Caco-2 (cell line): ENCODE results near the gene MRPS10. TPM values are rescaled to one million over a fixed set of nuclear protein-coding genes. Genes with fewer than 3 reads are reported as not detected.
"Not testable (repeated sequence)": the region's sequence is repeated elsewhere in the genome, so short reads cannot be mapped to it uniquely, and the experiment has no call there.

ENCODE experiments used
- BruUV-seq: library from RNA; stranded (reverse); fragments of 400-500 nt; replicated peaks from 2 replicates; lab custom pipeline; 2021; lab: Mats Ljungman, UMichigan
- CTCF ChIA-PET: fragments of 300-600 bp; sonication (Branson Sonifier 250); formaldehyde crosslinking; loops from one replicate; lab custom pipeline; 2022; ENCODE audit warnings: antibody characterized with exemption; lab: Charles Lee
- POLR2A ChIA-PET: fragments of 300-600 bp; sonication (Branson Sonifier 250); formaldehyde crosslinking; loops from one replicate; lab custom pipeline; 2022; ENCODE audit warnings: antibody characterized with exemption; lab: Charles Lee
- DNase-seq, 2 experiments: peaks; one replicate each; pipeline versions ENCODE4 v3.0.0 to v3.0.0-alpha.2; 2020 to 2022
- H3K27me3 ChIP-seq: replicated peaks from 2 replicates; pipeline ENCODE4 v1.6.0; 2011; ENCODE audit warnings: low read length; ENCODE audit not compliant: control insufficient read depth, insufficient read depth
- H3K36me3 ChIP-seq: 2 replicates; pipeline ENCODE4 v1.5.1; 2011; ENCODE audit warnings: low read length; ENCODE audit not compliant: control insufficient read depth, insufficient read depth
- H3K4me1 ChIP-seq: fragments of 250-450 bp; sonication (Bioruptor Pico); 2 replicates; pipeline ENCODE4 v1.5.1; 2020; ENCODE audit warnings: mild to moderate bottlenecking
- H3K4me3 ChIP-seq: 2 replicates; pipeline ENCODE4 v1.5.1; 2011; ENCODE audit warnings: low read depth, mild to moderate bottlenecking, control low read depth, low read length
- H3K9me3 ChIP-seq: fragments of 250-450 bp; sonication (Bioruptor Pico); 2 replicates; pipeline ENCODE4 v1.5.1; 2020; ENCODE audit warnings: mild to moderate bottlenecking, moderate library complexity
- H3K27ac Mint-ChIP-seq: one replicate; pipeline ENCODE4 v1.8.0; 2022; ENCODE audit warnings: mixed read lengths; ENCODE audit not compliant: unreplicated experiment
- H3K27me3 Mint-ChIP-seq: one replicate; pipeline ENCODE4 v1.8.0; 2022; ENCODE audit warnings: mixed read lengths; ENCODE audit not compliant: insufficient read depth, unreplicated experiment
- H3K36me3 Mint-ChIP-seq: one replicate; pipeline ENCODE4 v1.8.0; 2022; ENCODE audit warnings: mild to moderate bottlenecking, mixed read lengths; ENCODE audit not compliant: insufficient read depth, unreplicated experiment
- H3K4me1 Mint-ChIP-seq: one replicate; pipeline ENCODE4 v1.8.0; 2022; ENCODE audit warnings: low read depth, mixed read lengths; ENCODE audit not compliant: unreplicated experiment
- H3K4me3 Mint-ChIP-seq: one replicate; pipeline ENCODE4 v1.8.0; 2022; ENCODE audit warnings: mild to moderate bottlenecking, moderate library complexity, mixed read lengths; ENCODE audit not compliant: unreplicated experiment
- H3K9me3 Mint-ChIP-seq: one replicate; pipeline ENCODE4 v1.8.0; 2022; ENCODE audit warnings: mixed read lengths; ENCODE audit not compliant: unreplicated experiment
- intact Hi-C: fragments of 100-400 bp; cut with micrococcal nuclease; formaldehyde crosslinking; loops from one replicate; pipeline ENCODE4 v1.10.0; 2022; ENCODE audit not compliant: unreplicated experiment
- total RNA-seq: library from RNA; stranded (reverse); gene quantifications from 2 replicates; pipeline ENCODE4 v1.2.3, GENCODE V29; 2022
- TF ChIP-seq, protein P1 (sequence below), 2 experiments: fragments of 200-600 bp in 1 of 2; IDR thresholded peaks; 1 replicate in 1 of 2; 2 replicates in 1 of 2; pipeline versions ENCODE4 v1.5.1 to v1.8.0; 2011 to 2022; ENCODE audit warnings: antibody characterized with exemption in 1 of 2, control low read depth in 1 of 2, inconsistent platforms in 1 of 2, low read depth in 1 of 2, low read length in 1 of 2, mild to moderate bottlenecking in 1 of 2, moderate library complexity in 1 of 2; ENCODE audit not compliant: insufficient read depth in 1 of 2, severe bottlenecking in 1 of 2, unreplicated experiment in 1 of 2

The MRPS10 gene
- total RNA-seq, 1 experiment from 2014 or later, result 38.6 TPM

- CTCF ChIA-PET, result no interaction called here
- no peak for DNase-seq
- Mint-ChIP-seq H3K4me3 (no peak overlapping the region), H3K4me1 (peaks cover 16% of the 10 kb centered on the region), H3K27ac (no peak overlapping the region), H3K27me3 (no peaks in the 10 kb centered on the region), H3K36me3 (peaks cover 20% of the 10 kb centered on the region), H3K9me3 (peaks cover 6% of the 10 kb centered on the region)
- H3K27me3 ChIP-seq, result no peaks in the 10 kb centered on the region
- peaks cover 2% of the 10 kb centered on the region; the same call in 1 of the 2 replicates for H3K36me3 ChIP-seq
- POLR2A ChIA-PET, result interaction anchor here (0.6 to 0.7 kb wide), 2 partner anchors 62 to 418 kb away, joined by 3 to 6 read pairs; partner anchors contain the start of genes C6orf132 and TOMM6
- TF ChIP-seq, protein P1, sequence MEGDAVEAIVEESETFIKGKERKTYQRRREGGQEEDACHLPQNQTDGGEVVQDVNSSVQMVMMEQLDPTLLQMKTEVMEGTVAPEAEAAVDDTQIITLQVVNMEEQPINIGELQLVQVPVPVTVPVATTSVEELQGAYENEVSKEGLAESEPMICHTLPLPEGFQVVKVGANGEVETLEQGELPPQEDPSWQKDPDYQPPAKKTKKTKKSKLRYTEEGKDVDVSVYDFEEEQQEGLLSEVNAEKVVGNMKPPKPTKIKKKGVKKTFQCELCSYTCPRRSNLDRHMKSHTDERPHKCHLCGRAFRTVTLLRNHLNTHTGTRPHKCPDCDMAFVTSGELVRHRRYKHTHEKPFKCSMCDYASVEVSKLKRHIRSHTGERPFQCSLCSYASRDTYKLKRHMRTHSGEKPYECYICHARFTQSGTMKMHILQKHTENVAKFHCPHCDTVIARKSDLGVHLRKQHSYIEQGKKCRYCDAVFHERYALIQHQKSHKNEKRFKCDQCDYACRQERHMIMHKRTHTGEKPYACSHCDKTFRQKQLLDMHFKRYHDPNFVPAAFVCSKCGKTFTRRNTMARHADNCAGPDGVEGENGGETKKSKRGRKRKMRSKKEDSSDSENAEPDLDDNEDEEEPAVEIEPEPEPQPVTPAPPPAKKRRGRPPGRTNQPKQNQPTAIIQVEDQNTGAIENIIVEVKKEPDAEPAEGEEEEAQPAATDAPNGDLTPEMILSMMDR (IDR thresholded peaks at IDR 0.05; ENCODE audit: insufficient read depth in 1 of 2, low read depth in 1 of 2, low read length in 1 of 2, severe bottlenecking in 1 of 2, unreplicated experiment in 1 of 2), result no peak
- peaks cover 26% of the 10 kb centered on the region for H3K4me1 ChIP-seq
- intact Hi-C loops, result no loop called here
- no TSS peak for BruUV-seq
- no peaks in the 10 kb centered on the region for H3K9me3 ChIP-seq
- H3K4me3 ChIP-seq, result no peak overlapping the region
Observed at GRCh38 chr6:42204768-42205282, 12.8 kb downstream of the MRPS10 start.

GRCh38 chr6:42203183-42203582 is 14.5 kb downstream of the MRPS10 start:
- Histone ChIP-seq H3K4me1 (peaks cover 26% of the 10 kb centered on the region), H3K4me3 (no peak overlapping the region), H3K9me3 (no peaks in the 10 kb centered on the region), H3K36me3 (no peaks in the 10 kb centered on the region), H3K27me3 (no peaks in the 10 kb centered on the region)
- ChIA-PET POLR2A (no interaction called here), CTCF (interaction anchor here (0.7 kb wide), 1 partner anchor 345 kb away, joined by 3 read pairs; no protein-coding TSS in a partner anchor)
- peaks cover 10% of the 10 kb centered on the region for H3K9me3 Mint-ChIP-seq
- peaks cover 4% of the 10 kb centered on the region for H3K36me3 Mint-ChIP-seq
- no peak overlapping the region for H3K4me3 Mint-ChIP-seq
- BruUV-seq, result no TSS peak
- H3K4me1 Mint-ChIP-seq, result peaks cover 18% of the 10 kb centered on the region
- no peak for DNase-seq
- intact Hi-C loops, result no loop called here
- no peaks in the 10 kb centered on the region for H3K27me3 Mint-ChIP-seq
- TF ChIP-seq, protein P1 (IDR thresholded peaks at IDR 0.05; ENCODE audit: insufficient read depth in 1 of 2, low read depth in 1 of 2, low read length in 1 of 2, severe bottlenecking in 1 of 2, unreplicated experiment in 1 of 2), result no peak
- peak overlapping the region; percentile 30 for H3K27ac Mint-ChIP-seq

DNA sequence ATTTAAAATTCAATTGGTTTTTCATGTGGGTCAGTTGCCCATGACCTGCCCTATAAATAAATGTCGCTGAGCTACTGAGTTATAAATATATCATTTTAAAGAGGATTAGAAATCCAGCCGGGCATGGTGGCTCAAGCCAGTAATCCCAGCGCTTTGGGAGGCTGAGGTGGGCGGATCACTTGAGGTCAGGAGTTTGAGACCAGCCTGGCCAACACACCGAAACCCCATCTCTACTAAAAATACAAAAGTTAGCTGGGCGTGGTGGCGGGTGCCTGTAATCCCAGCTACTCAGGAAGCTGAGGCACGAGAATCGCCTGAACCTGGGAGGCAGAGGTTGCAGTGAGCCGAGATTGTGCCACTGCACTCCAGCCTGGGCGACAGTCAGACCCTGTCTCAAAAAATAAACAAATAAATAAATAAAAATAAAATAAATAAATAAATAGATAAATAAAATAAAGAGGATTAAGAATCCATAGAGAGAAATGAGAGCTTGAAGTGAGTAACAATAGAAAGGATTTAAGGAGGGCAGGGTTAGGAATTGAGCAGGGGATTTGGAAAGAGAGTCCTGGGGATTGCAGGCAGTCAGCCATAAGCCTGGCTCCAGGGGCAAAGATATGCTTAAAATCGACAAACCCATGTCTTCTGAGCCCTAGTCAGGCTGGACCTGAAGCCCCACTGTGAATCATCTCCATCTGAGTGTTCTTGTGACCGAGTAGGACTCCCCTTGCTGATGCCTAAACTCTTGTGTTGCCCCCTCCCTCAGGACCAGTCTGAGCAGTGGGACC is 15.3 kb downstream of the MRPS10 start:
- CTCF ChIA-PET, intact Hi-C loops, H3K27me3 ChIP-seq, H3K36me3 ChIP-seq, H3K4me3 Mint-ChIP-seq, H3K9me3 ChIP-seq, BruUV-seq, DNase-seq, H3K4me3 ChIP-seq, H3K27me3 Mint-ChIP-seq, POLR2A ChIA-PET, H3K36me3 Mint-ChIP-seq: not testable (repeated sequence)
- H3K9me3 Mint-ChIP-seq, result peaks cover 10% of the 10 kb centered on the region
- H3K4me1 ChIP-seq, result peaks cover 29% of the 10 kb centered on the region
- H3K27ac Mint-ChIP-seq, result peak overlapping the region; percentile 30
- H3K4me1 Mint-ChIP-seq, result peaks cover 18% of the 10 kb centered on the region
